ENCODE measurements around the gene SLC6A19. TPM values are rescaled to one million over a fixed set of nuclear protein-coding genes. Genes with fewer than 3 reads are reported as not detected.

SLC6A19 gene
- total and polyA plus RNA-seq, 12 donors, result under 0.01 TPM; not detected in 11

GRCh38 chr5:1249366-1250280 lies 48.2 kb downstream of the SLC6A19 start:
- WGBS, 4 donors, result 61 to 78% (median 71%) methylated on average over 8 to 29 of the region's 29 CpGs
- Histone ChIP-seq H3K9me3 (replicated peaks in 1 of 3) (no peaks in the 10 kb centered on the region), H3K27me3 (peaks cover 23% of the 10 kb centered on the region), H3K4me3 (no peak overlapping the region), H3K4me1 (replicated peaks in 1 of 2) (no peaks in the 10 kb centered on the region), H3K27ac (no peak overlapping the region), H3K36me3 (replicated peaks in 1 of 2) (no peaks in the 10 kb centered on the region)
- no peak for DNase-seq
- intact Hi-C loops (cut with DNase I), result no loop called here
- TF ChIP-seq CTCF (IDR thresholded peaks at IDR 0.05) (no peak), POLR2A (IDR thresholded peaks at IDR 0.05) (no peak)

GRCh38 chr5:1251678-1252580 lies 50.5 kb downstream of the SLC6A19 start:
- intact Hi-C loops (cut with DNase I), result no loop called here
- H3K27ac ChIP-seq, result no peak overlapping the region
- TF ChIP-seq POLR2A (IDR thresholded peaks at IDR 0.05) (no peak), CTCF (IDR thresholded peaks at IDR 0.05) (no peak)
- no peaks in the 10 kb centered on the region for H3K36me3 ChIP-seq (replicated peaks in 1 of 2)
- DNase-seq, result no peak
- WGBS, 4 donors, result 54 to 66% (median 57%) methylated on average over 27 of the region's 27 CpGs
- no peak overlapping the region for H3K4me3 ChIP-seq
- no peaks in the 10 kb centered on the region for H3K4me1 ChIP-seq (replicated peaks in 1 of 2)
- H3K27me3 ChIP-seq, result peaks cover 1% of the 10 kb centered on the region
- no peaks in the 10 kb centered on the region for H3K9me3 ChIP-seq (replicated peaks in 1 of 3)

- Histone ChIP-seq H3K27ac (no peak overlapping the region), H3K9me3 (replicated peaks in 1 of 3) (no peaks in the 10 kb centered on the region), H3K4me1 (replicated peaks in 1 of 2) (no peaks in the 10 kb centered on the region), H3K27me3 (no peaks in the 10 kb centered on the region), H3K36me3 (replicated peaks in 1 of 2) (no peaks in the 10 kb centered on the region), H3K4me3 (no peak overlapping the region)
- WGBS, 4 donors, result 77 to 90% (median 82%) methylated on average over 6 to 9 of the region's 9 CpGs
- no peak for DNase-seq
- intact Hi-C loops (cut with DNase I), result no loop called here
- TF ChIP-seq CTCF (IDR thresholded peaks at IDR 0.05) (no peak), POLR2A (IDR thresholded peaks at IDR 0.05) (no peak)
These were observed 51.3 kb downstream of the SLC6A19 start for GRCh38 chr5:1252681-1253080.

- Histone ChIP-seq H3K27ac (no peak overlapping the region), H3K27me3 (no peaks in the 10 kb centered on the region), H3K4me3 (no peak overlapping the region), H3K36me3 (replicated peaks in 1 of 2) (no peaks in the 10 kb centered on the region), H3K9me3 (replicated peaks in 1 of 3) (no peaks in the 10 kb centered on the region), H3K4me1 (replicated peaks in 1 of 2) (no peaks in the 10 kb centered on the region)
- WGBS, 4 donors, result 75 to 87% (median 85%) methylated on average over 13 to 33 of the region's 33 CpGs
- no peak for TF ChIP-seq POLR2A (IDR thresholded peaks at IDR 0.05)
- no peak for DNase-seq
- intact Hi-C loops (cut with DNase I), result no loop called here
These were observed 52.2 kb downstream of the SLC6A19 start for GRCh38 chr5:1253456-1254105.

Data from adrenal gland (tissue), 12 donors.